Caki2 (cell line): ENCODE data around the gene SLC1A7. TPM values are rescaled to one million over a fixed set of nuclear protein-coding genes. Genes with fewer than 3 reads are reported as not detected.

ENCODE experiments used
- DNase-seq: peaks from one replicate; pipeline ENCODE4 v3.0.0-alpha.2; 2015; ENCODE audit warnings: low read depth
- in situ Hi-C: cut with HindIII; loops from 2 replicates; pipeline ENCODE4 v1.10.0; 2016; ENCODE audit warnings: low sequenced_read_pairs, low pct_unique_long_range_greater_than_20kb, mixed read lengths
- total RNA-seq: library from RNA; depleted of rRNA; stranded (reverse); fragments of >200 nt; shearing (Covaris generic); gene quantifications from 2 replicates; pipeline ENCODE4 v1.2.3, GENCODE V29; 2014; ENCODE audit warnings: low replicate concordance

SLC1A7 gene
- total RNA-seq, 1 experiment from 2014 or later = not detected

DNA sequence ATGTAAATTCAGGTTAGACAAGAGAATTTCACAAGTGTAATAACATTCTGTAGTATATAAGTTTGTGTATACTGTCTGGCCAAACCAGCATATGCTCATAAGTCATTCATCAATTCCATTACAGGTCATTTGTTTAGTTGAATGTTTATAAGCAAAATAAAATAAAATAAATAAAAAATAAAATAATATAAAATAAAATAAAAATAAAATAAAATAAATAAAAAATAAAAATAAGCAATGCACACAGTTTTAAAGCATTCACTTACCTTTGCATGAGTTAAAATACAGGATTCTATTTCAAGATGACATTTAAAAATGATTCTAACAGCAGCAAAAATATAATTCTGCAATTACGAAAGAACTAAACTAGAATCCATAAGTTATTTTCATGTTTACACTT is 70.5 kb downstream of the SLC1A7 start:
- in situ Hi-C loops = no loop called here
- no peak for DNase-seq

DNA sequence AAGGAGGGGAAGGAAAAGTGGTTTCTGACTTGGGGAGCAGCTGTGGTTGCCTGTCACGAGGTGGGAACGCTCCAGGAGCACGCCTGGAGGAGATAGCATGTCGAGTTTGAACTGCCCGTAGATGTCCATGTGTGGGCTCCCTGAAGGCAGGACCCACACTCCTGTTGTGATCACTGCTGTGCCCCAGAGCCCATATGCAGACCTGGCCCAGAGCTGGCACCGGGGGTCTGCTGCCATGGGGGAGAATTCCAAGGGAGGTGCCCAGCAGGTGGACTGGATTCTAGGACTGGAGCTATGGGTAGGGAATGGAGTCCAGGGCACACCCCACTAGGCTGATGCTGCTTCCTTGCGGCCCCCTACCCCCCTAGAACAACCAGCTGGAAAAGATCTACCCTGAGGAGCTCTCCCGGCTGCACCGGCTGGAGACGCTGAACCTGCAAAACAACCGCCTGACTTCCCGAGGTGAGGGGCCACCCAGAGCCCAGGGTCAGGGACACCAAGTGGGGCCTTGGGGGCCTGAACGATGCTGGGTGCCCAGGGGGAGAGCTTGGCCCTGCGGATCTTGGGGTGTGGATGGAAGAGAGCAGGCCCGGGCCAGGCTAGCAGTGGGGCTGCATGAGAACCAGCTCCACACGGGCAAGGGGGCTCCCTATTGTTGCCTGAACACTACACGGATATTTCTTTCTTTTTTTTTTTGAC is 71.1 kb downstream of the SLC1A7 start:
- in situ Hi-C loops = no loop called here
- DNase-seq = no peak

DNA sequence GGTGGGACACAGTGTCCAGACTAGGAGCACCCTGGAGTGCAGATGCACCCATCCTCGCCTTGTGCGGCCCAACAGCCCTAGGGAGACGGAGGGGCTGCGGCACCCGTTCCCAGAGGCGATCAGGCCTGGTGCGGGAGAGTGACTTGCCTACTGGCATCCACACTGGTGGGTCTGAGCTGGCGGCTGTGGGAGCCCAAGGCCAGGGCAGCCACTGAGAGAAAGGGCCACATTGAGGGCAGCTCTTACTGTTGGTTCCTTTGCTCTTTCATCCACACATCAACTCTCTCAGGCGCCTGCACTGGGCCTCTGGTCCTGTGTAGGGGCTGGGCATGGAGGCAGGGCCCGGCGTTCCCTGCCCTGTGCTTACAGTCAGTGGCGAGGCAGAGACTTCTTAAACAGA is 71.8 kb downstream of the SLC1A7 start:
- in situ Hi-C loops = no loop called here
- DNase-seq = no peak

DNA sequence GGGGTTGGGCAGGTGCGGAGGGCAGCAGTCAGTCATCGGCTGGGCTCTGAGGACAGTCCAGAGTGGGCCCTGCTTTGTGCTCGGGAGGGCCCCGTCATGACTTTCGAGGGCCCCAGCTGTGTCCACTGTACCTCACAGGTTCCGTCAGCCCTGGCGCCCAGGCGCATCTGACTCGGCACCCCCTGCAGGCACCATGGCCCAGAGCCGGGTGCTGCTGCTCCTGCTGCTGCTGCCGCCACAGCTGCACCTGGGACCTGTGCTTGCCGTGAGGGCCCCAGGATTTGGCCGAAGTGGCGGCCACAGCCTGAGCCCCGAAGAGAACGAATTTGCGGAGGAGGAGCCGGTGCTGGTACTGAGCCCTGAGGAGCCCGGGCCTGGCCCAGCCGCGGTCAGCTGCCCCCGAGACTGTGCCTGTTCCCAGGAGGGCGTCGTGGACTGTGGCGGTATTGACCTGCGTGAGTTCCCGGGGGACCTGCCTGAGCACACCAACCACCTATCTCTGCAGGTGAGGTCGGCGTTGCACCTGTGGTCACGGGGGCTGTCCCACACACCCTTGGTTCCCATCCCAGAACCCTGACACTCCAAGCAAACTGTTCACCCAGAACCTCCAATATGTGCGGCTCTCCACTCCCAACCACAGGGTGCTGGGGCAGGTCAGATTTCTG is 72.6 kb downstream of the SLC1A7 start:
- in situ Hi-C loops = no loop called here
- no peak for DNase-seq

DNA sequence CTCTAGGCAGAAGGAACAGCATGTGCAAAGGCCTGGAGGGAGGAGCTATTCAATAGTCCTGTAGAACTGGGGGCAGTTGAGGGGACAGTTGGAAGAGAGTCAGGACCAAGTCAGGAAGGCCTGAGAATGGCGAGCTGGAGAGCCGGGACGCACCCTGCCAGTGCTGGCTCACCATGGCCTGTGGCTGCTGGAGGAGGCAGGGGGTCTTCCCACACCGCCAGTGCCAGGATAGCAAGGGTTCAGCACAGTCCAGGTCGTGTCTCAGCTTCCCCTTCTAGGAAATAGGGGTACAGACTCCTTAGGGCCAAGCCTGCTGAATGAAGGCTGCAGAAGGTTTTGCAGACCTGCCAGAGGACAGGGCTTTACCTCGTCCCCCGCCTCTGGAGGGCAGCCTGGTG is 73.2 kb downstream of the SLC1A7 start:
- in situ Hi-C loops = no loop called here
- no peak for DNase-seq

DNA sequence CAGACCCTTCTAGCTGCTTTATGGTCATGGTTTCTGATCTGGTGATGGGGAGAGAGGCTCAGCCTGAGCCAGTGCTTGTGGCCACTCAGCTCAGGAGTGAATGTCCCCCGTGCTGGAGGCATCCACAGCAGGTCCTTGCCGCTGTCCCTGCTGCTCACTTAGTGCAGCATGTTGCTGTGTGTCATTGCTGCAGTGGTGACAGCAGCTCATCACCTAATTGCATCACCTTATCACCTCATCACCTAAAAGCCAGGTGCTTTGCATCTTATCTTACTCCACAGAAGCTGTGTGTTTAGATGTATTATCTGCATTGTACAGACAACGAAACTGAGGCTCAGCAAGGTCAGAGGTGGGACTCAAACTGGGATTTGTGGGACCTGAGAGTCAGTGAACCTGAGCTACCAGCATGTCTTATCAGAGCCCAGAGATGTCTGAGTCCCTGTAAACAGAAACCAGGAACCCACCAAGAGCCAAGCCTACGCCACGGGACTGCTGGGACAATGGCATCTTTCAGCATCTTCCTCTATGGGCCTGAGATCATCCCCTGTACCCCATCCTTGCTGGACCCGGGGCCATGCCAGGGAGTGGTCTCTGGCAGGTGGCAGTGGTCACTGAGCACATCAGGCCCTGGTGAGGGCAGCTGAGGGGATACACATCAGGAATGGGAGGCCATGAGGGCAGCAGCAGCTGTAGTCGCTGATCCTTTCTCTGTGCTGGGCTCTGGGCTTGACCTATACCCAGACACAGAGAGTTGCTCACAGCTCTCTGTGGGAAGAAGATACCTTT is 73.9 kb downstream of the SLC1A7 start:
- DNase-seq = no peak
- in situ Hi-C loops = no loop called here

DNA sequence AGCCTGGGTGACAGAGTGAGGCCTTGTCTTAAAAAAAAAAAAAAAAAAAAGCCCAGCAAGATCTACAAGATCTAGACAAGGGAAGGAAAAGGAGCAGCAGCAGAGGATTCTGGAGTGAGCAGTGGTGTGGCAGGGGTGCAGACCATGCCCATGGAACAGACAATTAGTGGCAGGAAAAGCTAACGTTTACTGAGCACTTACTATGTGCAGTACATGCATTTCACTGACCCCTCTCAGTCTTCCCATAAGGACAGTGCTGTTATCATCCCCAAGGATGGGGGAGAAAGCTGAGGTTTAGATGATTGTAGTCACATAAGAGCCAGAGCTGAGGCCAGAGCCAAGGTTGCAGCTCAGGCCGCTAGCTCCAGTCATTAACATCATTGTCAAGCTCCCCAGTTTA is 74.6 kb downstream of the SLC1A7 start:
- in situ Hi-C loops = no loop called here
- no peak for DNase-seq

DNA sequence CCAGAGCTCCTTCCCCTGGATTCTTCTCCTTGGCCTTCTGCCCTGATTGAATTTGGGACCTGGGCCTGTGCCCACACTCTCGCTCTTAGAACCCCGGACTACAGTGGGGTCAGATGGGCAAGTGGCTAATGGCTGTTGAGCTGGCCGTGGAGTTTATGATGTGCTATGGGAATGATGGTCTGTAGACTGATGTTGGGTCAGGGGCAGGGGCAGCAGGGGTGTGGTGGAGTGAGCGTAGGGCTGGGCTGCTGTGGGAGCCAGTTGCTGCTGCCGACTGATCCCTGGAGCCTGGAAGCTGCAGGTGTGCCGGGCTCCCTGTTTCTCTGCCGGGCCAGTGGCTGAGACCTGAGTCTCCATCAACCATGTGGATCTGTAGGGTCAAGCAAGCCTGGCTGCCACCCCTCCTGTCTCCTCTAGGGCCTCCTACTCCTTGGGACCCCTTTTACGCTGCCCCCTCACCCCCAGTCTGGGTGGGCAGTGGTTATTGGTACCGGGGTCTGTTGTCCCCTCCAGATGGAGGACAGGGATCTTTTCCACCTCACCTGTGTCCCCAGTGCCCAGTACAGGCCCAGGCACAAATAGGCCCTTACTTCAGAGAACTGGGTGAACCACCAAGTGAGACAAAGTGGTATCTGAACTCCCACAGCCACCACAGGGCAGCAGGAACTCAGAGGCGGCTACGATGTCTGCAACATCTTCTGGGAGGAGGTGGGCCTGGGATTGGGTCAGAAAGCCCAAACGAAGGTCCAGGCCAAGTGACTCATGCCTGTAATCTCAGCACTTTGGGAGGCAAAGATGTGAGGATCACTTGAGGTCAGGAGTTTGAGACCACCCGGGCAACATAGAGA is 75.3 kb downstream of the SLC1A7 start:
- in situ Hi-C loops = no loop called here
- DNase-seq = no peak

DNA sequence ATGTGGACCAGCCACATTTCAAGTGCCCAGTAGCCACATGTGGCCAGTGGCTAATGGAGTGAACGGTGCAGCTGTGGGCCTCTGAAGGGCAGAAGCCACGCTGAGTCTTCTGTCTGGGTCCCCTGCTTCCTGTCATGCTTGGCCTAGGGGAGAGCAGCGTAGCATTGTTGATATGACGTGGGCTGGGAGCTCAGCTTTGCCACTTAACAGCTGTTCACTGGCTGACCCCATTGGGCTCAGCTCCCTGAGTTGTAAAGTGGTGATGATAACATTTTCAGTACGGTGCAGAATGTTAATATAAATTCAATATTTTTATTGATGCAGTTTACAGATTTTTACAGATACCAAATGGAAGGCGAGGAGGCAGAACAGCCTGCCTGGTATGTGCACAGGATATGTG is 76.0 kb downstream of the SLC1A7 start:
- in situ Hi-C loops = no loop called here

DNA sequence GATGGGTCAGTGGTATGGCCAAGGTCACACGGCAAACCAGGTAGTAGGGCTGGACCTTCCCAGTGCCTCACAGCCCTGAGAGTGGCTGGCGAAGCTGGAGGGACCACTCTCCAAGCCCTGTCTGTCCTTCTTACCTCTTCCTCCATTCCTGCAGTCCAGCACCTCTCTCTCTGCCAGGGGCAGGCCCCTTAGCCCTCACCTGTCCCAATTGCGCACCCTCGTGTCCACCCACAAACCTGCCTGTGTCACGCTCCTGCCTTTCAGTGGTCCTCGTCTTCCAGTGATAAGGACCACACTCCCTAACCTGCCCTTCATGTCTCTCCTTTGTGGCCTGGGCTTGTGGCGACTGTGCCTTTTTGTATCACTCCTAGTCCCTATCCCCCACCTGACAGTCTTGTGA is 77.0 kb downstream of the SLC1A7 start:
- no peak for DNase-seq
- in situ Hi-C loops = no loop called here

More for the DNA sequence above, 76.0 kb downstream of the SLC1A7 start:
- no peak for DNase-seq

DNA sequence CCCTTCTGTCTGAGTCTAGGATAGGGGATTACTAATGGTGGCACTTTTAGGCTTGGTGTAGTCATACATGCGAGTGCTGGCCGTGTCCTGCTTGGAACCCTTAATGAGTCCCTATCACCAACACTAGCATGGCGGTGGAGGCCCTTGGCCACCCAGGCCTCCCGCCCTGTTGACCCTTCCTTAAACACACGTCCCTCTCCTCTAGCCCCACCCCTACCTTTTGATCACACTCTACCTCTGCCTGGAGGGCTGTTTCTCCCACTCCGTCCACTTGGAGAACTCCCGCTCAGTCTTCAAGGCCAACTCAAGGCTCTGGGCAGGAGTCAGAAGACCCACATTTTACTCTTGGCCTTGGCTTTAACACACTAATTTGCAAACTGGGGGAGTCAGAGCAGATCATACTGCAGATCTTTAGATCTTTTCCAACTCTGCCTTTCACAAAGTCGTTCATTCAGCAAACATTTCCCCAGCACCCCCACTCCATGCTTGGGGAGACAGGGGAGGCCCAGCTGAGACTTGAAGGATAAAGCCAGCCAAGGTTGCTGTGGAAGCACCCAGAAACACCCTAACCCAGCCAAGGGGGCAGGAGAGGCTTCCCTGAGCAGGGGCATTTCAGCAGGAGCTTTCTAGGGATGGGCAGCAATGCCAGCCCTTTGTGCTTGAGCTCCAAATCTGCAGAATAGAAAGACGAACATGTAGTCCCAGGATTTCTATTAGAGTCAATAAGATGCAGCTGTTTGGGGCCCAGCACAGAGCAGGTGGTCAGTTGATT is 78.5 kb downstream of the SLC1A7 start:
- DNase-seq = no peak
- in situ Hi-C loops = no loop called here

DNA sequence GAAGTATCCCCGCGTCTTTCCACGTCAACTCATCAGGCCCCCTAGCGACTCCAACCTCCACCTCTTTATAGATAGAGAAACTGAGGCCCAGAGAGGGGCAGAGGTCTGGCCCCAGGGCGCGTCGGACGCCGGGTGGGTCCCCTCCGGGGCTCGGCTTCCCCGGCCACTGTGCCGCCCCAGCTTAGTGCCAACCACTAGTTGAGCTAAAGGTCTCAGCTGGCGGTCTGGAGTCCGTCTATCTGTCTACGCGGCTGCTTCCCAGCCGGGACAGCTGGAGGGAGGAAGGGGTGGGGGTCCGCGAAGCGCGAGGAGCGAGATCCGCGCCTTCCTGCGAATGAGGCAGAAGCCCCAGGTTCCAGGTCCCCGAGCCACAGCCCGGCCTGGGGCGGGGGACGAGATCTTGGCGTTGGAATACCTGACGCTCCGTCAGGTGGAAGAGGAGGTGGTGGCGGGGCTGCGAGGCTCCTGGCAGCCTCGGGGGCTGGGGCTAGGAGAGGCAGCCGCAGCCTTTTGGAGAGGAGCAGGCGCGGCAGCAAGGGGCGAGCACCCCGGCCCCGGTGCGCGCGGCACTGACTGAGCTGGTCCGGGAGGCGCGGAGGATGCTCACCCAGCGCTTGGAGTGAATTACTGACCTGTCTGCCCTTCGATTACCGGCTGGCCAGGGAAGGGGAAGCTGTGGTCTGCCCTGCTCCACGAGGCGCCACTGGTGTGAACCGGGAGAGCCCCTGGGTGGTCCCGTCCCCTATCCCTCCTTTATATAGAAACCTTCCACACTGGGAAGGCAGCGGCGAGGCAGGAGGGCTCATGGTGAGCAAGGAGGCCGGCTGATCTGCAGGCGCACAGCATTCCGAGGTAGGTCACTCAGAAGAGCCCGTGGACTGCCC is 79.5 kb downstream of the SLC1A7 start:
- in situ Hi-C loops = no loop called here
- DNase-seq = no peak

- in situ Hi-C loops = no loop called here
- DNase-seq = no peak
Observed at GRCh38 chr1:53061859-53062707, 80.4 kb downstream of the SLC1A7 start, which contains the start of gene PODN. TSS of gene PODN (plus strand) at chr1:53062213. CDS start at chr1:53069856, 7,643 bp downstream.

DNA sequence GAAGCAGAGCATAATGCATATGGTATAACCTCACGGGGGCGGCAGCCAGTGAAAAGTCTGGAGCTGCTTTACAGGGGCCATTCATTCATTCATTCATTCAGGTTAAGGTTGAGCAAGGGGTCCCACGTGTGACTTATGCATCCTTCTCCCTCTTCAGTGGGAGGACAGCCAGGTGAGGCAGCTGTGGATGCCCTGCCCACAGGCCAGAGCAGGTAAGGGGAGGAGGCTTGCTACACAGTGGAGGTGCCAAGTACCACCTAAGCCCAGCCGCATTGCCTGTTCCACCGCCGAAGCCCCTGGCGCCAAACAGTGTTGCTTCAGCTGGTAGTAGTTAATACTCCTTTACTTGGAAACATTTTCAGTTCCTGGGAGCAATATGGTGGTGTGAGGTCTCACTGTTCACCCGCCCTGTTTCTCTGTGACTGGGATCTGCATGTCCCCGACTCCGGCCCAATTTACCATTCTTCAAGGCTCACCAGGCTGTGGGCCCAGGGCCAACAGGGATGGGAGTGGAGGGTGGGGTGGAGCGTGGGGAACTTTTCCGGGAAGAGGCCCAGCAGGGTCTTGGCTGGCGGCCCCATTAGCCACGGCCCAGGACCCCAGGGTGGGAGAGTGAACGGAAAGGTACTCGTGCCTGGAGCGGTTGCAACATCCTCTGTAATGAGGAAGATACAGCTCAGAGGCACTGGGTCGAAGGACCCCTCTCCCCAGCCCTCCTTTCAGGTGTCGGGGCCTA is 81.1 kb downstream of the SLC1A7 start:
- no peak for DNase-seq
- in situ Hi-C loops = no loop called here

GRCh38 chr1:53060579-53060978 is 81.9 kb downstream of the SLC1A7 start:
- in situ Hi-C loops = no loop called here
- no peak for DNase-seq
